HG03045 (cell line): ENCODE results near the gene DCX.
"Not testable (repeated sequence)": the region's sequence is repeated elsewhere in the genome, so short reads cannot be mapped to it uniquely, and the experiment has no call there.

Experiments
- ATAC-seq: cut with Tn5 transposase; IDR thresholded peaks from one replicate; pipeline ENCODE4 v1.9.1; 2021; ENCODE audit warnings: mild to moderate bottlenecking, moderate library complexity; ENCODE audit not compliant: unreplicated experiment

The DCX gene

GRCh38 chrX:111375747-111376146 lies 36.2 kb downstream of the DCX start:
- ATAC-seq: no peak

- no peak for ATAC-seq
Observed at GRCh38 chrX:111372086-111372485, 39.9 kb downstream of the DCX start.

GRCh38 chrX:111365770-111366325 lies 46.1 kb downstream of the DCX start:
- ATAC-seq: no peak

GRCh38 chrX:111363741-111364140 lies 48.3 kb downstream of the DCX start:
- ATAC-seq: no peak

- no peak for ATAC-seq
Observed at GRCh38 chrX:111361751-111362150, 50.2 kb downstream of the DCX start.

GRCh38 chrX:111360839-111361238 lies 51.2 kb downstream of the DCX start:
- ATAC-seq: no peak

GRCh38 chrX:111355523-111356115 lies 56.4 kb downstream of the DCX start:
- no peak for ATAC-seq

- ATAC-seq: no peak
Observed at GRCh38 chrX:111354496-111354895, 57.5 kb downstream of the DCX start.

- ATAC-seq: no peak
Observed at GRCh38 chrX:111353793-111354192, 58.2 kb downstream of the DCX start.

- ATAC-seq: no peak
Observed at GRCh38 chrX:111352424-111352823, 59.6 kb downstream of the DCX start.

GRCh38 chrX:111349934-111350333 lies 62.1 kb downstream of the DCX start:
- ATAC-seq: no peak

GRCh38 chrX:111349101-111349500 lies 62.9 kb downstream of the DCX start:
- ATAC-seq: no peak

GRCh38 chrX:111348429-111348828 lies 63.6 kb downstream of the DCX start:
- no peak for ATAC-seq

GRCh38 chrX:111346150-111346549 lies 65.8 kb downstream of the DCX start:
- not testable (repeated sequence) for ATAC-seq

GRCh38 chrX:111340054-111340453 lies 71.9 kb downstream of the DCX start:
- ATAC-seq: no peak

GRCh38 chrX:111339212-111339611 lies 72.8 kb downstream of the DCX start:
- ATAC-seq: no peak

- no peak for ATAC-seq
Observed at GRCh38 chrX:111338095-111338698, 73.8 kb downstream of the DCX start.

GRCh38 chrX:111337067-111337637 lies 74.8 kb downstream of the DCX start:
- no peak for ATAC-seq

GRCh38 chrX:111336141-111336540 lies 75.9 kb downstream of the DCX start:
- no peak for ATAC-seq

GRCh38 chrX:111329370-111329769 lies 82.6 kb downstream of the DCX start:
- no peak for ATAC-seq

GRCh38 chrX:111328858-111329257 lies 83.1 kb downstream of the DCX start:
- ATAC-seq: no peak

- ATAC-seq: no peak
Observed at GRCh38 chrX:111322231-111322855, 89.6 kb downstream of the DCX start.
